ENCODE results near the gene KLK11.

The KLK11 gene, protein sequence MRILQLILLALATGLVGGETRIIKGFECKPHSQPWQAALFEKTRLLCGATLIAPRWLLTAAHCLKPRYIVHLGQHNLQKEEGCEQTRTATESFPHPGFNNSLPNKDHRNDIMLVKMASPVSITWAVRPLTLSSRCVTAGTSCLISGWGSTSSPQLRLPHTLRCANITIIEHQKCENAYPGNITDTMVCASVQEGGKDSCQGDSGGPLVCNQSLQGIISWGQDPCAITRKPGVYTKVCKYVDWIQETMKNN
- total RNA-seq: 0 to 0.07 reads per million in 2 donors

DNA sequence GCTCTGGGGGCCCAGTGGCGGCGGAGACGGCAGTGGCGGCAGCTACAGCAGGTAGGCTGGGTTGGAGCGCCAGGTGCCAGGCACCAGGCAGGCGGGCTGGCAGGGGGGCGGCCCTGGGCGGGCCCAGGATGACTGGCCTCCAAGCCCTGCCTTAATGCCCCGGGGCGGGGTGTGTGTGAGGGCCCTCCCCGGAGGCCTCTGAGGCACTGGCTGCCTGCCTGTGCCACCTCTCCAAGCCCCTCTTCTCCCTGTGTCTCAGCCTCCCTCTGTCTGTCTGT is at the start of gene KLK11:
Gene KLK11 (minus strand): TSS at position 63 of the 278 bp plus-strand sequence. CDS start 985 bp downstream, outside the sequence.
- no peak for DNase-seq

DNA sequence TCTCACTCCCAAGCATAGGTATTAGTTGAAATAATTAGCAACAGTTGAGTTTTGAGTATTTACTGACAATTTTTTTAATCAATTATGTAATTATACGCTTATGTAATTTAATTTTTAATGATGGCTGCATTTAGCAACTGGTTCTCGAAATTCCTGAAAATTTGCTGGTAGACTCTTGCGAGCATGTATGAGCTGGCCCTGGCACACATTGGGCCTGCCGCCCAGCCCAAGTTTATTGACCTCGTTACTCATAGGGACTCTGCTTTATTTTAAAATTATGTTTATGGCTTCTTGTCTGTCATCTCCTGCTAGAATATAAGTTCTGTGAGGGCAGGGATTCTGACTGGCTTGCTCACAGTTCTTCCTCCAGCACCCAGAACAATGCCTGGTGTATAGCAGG is 49.6 kb upstream of the KLK11 start:
- no peak for DNase-seq

DNA sequence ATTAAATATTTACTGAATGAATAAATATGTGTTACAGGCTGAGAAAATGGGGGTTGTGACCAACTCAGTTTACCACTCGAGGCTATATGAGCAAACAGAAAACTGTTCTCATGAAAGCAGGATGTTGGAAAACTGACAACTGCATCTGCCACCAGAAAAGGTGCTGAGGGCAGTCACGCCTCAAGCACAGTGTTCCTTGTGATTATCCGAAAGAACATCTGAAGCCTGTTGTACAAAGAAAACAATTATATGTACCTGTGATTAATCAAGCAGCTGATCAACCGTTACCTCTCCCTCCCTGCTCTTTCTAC is 44.6 kb upstream of the KLK11 start:
- no peak for DNase-seq

DNA sequence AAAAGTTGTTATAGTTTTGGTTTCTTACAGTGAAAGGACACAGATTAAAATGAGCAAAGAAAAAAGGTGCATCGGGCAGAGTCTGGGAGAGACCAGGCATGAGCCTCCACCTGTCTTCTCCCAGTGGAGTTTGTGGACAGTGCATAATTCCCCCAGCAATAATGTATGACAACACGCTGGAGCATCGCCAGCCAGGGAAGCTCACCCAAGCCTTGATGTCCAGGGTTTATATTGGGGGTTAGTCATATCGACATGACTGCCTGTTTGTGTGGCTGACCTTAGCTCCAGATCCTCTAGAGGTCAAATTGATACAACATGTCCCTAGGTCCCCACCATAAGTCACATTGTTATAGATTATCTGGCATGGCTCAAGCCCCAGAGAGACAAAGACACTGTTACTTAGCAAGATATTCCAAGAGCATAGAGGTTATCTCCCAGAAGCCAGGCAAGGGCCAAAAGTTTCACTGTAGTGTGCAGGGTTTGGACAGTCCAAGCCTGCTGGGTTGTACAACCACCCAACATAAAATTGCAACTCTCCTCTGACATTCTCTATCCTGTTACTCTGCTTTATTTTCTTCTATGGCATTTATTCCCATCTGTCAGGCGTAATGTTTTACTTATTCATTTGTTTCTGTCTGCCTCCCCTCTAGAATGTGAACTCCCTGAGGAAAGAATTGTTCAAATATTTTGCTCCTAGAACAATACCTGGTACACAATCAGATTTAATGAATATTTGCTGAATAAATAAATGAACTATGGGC is 44.1 kb upstream of the KLK11 start:
- DNase-seq: no peak

DNA sequence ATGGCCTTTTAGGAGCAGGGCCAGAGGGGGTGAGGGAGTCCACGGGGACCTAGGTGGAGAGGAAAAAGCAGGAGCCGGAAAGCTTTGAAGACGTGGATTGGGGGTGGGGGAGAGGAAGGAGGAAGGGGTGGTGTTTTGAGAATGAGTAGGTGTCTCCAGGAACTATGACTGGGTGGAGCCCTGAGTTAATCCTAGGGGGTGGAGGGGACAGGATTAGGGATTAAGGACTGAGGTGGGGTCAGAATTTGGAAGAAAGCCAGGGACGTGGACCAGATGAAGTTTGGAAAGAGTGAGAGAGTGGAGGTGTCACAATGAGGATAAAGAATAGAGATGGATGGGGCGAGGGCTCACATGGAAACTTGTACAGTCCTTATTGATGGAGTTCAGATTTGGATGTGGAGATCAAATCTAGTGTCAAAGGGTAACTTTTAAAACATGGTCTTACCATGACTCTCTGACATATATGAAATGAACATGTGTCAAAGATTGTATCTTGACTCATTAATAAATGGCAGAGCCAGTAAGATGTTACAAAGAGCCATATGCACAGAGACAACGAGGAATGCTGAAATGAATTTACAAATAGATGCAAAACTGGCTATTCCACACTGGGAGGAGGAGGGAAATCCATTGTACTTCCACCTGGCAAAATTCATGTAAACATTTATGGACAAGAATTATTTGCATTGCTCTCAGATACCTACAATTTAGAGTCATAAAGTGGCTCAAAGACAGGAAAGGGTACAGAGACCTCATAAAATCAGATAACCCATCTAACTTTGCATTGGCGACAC is 40.2 kb upstream of the KLK11 start:
- no peak for DNase-seq

DNA sequence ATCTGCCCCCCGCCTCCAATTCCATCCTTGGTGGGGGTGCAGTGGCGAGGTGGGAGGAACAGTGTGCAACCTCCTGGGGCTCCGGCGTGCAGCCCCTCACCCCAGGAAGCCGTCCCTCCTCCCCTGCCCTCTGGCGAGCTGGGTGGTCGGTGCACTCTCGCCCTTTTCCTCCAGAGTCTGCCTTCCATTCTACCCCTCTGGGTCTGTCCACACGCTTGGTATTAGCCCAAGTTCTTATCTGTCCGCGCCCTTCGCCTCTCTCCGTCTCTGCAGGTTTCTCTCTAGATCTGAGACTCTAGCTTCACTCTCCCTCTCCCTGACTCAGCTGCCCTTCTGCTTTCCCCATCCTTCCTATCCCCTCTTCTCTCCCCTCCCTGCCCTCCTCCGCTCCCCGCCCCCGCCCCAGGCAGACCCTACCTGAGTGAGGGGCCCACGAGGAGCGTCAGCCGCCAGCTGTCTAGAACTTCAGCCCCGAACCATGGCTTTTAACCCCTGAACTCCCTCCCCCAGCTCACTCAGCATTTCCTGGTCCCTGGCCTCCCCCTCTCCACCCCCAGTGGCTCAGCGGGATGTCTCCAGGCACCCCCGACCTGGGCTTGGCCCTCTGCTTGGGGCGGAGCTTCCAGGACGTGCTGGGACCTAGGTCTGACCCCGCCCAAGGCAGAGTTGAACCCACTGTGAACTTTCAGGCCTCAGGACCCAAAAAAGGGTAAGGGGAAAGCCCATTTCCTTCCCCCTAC is 39.0 kb upstream of the KLK11 start:
- DNase-seq: no peak

DNA sequence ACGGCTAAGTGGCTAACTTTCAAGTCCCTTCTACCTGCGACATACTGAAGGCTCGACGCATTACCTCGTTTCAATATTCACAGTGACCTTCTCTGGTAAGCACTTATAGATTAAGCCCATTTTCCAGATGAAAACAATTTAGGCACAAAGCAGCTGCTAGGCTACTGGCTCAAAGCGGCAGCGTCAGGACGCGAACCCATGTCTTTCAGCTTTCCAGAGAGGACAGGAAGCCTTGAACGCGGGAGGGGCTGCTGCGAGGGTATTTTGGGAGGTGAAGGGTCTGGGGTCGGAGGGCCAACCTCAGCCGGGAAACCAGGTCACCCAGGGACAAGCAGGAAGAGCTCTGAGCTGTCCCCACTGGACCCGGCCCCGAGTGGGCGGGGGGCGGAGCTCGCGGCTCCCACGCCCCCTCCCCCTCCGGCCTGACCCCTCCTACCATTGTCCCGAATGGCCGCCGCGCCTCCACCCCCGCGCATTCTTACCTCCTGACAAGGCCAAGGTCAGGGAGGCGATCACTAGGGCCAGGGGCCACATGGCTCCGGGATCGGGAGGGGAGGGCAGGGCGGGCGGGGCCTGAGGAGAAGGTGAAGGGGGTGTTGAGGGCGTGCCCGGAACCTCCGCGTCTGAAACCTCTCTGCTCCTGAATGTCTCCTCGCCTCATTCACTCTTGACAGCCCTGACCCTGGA is 38.3 kb upstream of the KLK11 start, which contains the start of gene KLK13:
Gene KLK13 (minus strand): TSS at position 559 of the 687 bp plus-strand sequence. CDS start 25 bp downstream, at position 534.
- DNase-seq: no peak

DNA sequence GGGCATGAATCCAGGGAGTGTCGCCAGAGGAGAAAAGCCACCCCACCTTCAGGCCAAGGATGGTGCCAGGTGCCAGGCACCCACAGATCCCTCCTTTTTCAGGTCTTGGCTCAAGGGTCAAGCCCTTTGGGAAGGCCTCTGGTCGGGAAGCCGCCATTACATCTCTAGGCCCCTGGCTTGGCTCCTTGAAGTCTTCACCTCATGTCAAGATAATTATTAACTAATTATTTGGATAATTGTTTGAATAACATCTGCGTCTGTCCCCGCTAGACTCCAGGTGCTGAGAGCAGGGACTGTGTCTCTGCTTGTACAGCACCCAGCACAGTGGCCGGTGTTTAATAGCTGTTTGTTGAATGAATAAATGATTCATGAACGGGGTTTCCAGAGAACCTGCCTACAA is 37.2 kb upstream of the KLK11 start:
- DNase-seq: no peak

DNA sequence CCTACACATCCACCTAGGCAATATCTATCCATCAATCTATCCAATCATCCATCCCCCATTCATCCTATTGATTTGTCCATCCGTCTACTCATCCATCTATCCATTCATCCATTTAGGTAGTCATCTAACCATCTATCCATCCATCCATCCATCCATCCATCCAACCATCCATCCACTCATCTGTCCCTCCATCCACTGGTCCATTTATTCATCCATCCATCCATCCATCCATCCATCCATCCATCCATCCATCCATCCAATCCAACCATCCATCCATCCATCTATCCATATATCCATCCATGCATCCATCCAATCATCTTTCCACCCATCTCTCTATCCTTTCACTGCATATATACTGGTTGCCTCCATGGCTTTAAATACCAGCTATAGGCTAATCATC is 34.6 kb upstream of the KLK11 start:
- no peak for DNase-seq

DNA sequence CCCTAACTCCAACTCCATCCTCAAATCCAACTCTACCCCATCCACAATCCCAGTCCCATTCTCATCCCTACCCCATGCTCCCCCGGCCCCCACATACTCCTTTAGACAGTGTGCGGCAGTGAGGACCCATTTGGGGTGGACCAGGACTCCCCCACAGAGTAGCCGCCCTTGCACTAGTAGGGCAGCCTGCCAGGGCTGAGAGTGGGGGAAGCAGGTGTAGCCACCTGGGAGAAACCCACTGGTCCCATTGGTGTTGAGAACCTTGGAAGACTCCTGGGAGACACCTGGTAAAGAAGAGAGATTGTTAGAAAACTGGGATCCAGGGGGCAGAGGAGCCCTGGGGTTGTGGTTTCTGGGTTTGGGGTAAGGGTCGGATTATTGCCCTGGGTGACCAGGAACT is 33.9 kb upstream of the KLK11 start:
- no peak for DNase-seq

DNA sequence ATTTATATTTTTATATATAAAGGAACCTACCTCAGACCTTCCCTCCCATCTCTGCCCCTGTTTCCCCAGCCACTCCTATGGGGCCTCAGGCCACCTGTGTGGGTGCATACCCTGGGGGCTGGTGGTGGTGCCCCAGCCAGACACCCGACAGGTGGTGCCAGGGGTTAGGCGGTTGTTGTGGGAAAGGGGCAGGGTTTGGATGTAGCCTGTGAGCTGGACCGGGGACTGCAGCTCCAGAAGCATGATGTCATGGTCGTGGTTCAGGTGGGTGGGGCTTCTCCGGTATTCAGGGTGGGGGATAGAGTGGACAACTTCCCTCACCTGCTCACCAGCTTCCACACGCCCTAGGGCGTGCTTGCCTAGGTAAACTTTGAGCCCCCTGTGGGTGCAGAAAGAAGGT is 33.3 kb upstream of the KLK11 start:
- DNase-seq: no peak

DNA sequence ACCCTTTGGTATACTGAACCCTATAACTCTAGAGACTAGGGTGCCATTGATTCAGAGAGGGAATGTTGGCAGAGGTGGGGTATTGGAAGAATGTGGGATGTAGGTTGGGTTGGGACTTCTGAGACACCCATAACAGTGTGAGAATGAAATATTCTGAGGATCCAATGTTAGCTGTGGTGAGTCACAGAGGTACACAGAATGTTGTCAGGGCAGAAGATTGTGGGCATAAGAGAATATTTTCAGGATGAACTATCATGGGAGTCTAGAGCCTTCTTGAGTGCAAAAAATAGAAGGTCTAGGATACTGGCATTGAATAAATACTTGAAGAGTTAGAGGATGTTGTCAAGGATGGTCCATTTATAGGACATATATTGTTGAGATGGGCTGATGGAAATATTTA is 29.4 kb upstream of the KLK11 start:
- no peak for DNase-seq

DNA sequence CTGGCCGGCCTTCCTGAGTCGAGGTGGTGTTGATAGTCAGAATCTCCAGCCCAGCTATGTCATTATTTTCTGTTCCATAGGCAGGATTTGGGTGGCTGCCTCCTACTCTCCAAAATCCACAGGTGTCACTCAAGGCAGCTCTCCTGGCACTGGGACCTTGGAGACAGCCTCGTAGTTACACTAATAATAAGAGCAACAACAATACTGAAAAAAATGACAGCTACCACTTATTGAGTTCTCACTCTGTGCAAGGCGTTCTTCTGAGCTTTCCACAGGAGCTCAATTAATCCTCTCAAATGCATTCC is 20.6 kb upstream of the KLK11 start:
- DNase-seq: no peak

DNA sequence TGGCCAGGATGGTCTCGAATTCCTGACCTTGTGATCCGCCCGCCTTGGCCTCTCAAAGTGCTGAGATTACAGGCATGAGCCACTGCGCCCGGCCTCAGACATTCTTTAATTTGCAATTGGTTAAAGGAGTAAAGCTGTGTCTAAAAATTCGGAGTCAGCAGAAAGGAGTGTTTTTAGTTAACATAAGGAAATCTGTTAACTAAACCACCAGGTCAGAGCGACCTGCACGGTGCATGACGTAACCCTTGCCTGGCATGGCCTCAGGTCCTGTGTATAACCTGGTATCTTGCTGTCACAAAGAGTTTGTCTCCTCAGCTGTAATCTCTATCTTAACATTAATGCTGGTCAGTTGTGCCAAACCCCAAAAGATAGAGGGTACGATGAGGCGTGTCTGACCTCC is 17.9 kb upstream of the KLK11 start:
- DNase-seq: no peak

DNA sequence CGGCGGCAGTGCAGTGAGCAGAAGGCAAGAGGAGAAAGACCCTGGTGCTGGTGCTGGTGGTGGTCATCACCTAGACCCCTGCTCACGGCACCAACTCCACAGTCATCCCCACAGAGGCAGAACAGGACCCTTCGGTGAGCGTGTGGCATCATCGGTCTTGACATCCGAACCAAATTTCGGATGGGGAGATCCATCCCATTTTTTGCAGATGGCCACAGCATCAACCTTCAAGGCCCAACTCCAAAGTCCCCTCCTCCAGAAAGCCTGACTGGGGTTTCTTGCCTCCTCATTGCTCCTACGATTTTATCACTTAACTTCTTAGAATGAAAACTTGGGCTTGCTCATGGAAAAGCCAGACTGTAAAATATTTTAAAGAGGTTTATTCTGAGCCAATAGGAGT is 17.1 kb upstream of the KLK11 start:
- no peak for DNase-seq

DNA sequence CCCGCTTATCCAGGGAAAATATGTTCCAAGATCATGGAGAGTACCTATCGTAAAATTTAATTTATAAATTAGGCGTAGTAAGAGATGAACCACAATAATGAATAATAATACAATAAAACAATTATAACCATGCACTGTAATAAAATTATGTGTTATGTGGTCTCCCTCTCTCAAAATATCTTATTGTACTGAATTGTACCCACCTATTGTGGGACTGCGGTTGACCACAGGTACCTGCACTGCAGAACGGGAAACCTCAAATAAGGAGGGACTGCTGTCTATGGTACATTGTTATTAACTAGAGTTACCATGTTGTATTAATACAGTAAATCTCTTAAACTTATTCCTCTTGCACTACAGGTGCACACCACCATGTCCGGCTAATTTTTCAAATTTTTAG is 13.7 kb upstream of the KLK11 start:
- DNase-seq: no peak

DNA sequence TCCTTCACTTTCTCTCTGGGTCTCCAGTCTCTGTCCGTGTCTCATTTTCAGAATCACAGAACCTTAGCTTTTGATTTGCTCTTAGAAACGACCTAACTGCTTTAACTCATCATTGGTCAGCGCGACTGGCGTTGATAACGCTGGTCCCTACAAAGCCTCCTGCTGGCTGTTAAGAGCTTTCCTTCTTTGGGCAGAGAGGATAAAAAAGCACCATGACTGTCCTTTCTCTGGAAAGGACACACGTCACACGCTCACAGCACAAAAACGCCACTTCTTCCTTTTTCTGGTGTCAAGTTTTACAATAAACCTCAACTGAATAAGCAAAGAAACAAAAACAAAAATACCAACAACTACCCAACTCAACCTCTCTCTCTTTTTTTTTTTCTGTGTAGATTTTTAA is 10.1 kb upstream of the KLK11 start:
- DNase-seq: no peak

DNA sequence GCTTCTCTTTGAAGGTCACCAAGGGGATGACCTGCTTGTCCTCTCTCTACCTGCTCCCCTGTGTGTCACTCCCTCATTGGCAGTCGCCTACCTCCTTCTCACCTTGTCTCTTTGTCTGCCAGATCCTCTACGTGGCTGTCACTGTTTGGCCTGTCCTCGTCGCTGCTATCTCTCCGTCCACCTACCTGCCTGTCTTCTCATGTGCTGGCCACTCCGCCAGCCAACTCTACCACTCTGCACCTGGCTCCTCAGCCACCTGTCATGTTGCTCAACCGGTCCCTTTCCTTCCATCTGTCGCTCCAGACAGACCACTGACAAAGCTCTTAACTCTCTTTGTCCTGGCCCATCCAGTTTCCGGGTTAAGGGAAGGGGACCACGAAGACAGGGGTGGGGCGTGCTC is 8.3 kb upstream of the KLK11 start, which contains the start of gene KLK12:
Gene KLK12 (minus strand): TSS at position 299 of the 400 bp plus-strand sequence. CDS start 381 bp downstream, outside the sequence.
- DNase-seq: no peak

DNA sequence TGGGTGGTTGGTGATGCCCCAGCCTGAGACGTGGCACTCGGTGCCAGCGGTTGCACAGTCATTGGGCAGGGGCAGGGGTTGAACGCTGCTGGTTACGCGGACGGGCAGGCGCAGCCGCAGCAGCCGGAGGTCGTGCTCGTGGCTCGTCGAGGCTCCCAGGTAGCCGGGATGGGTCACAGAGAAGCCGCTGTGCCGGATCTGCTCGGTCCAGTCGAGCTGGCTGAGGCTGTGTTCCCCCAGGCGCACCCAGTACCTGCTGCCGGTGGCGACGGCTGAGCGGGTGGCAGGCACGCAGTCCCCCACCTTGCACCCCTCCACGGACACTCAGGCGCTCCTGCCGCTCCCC is 5.4 kb upstream of the KLK11 start:
- DNase-seq: no peak

DNA sequence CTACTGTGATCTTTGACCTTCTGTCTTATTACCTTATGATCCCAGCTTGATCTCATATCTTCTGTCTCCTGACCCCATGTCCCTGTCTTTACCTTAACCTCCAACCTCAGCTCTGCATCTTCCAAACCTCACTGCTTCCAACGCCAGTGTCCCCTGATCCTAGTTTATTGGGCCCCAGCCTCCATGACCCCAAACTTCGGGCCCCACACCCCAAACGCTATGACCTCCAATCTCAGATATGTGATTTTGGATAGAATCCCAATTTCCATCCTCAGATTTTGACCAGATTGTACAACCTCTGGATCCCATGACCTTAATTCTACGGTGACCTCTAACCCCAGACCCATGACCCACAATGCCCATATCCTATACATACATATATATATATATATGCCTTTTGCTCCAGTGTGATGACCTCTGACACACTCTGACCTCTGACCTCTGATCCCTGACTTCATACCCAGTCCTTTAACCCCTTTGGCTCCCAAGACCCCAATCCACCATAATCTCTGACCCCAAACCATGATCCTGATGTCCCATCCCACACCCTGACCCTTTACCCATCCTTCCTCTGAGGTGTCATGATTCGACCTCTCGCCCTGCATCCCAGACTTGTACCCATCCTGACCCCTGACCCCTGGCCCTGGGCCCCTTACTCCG is 4.9 kb upstream of the KLK11 start:
- no peak for DNase-seq

DNA sequence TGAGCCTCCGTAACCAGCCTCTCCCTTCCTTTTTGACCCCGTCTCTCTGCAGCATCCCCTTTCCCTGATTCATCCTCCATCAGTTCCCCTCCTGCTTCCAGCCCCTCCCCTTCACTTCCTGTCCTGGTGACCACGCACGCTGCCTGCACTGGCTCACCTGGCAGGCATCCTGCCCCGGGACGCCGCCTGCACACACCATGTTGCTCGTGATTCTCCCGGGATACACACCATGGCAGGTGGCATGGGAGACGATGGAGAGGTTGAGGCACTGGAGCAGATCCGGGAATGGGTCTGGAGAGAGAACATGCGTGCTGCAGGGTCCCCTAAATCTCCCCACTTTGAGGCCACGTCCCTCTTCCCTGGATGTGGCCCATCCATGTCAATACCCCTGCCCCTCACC is 4.2 kb upstream of the KLK11 start:
- no peak for DNase-seq

DNA sequence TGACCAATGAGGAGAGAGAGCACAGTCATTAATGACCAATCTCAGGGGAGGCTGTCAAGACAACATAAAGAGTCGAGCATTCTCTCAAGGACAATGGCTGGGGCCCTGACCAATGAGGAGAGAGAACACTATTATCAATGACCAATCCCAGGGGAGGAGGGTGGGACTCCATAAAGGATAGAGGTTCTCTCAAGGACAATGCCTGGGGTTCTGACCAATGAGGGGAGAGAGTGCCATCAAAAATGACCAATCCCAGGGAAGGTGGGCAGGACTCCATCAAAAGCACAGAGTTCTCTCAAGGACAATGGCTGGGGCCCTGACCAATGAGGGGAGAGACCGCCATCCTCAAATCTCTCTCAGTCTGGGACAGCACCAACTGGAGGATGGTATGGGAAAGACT is 3.3 kb upstream of the KLK11 start:
- no peak for DNase-seq

Data from T-helper 2 cell (primary cell).